Loucy (cell line): Measurements from ENCODE around the gene SLX4IP.

Experiments used
- CTCF ChIP-seq: fragments of 200-600 bp; sonication (generic); conservative IDR thresholded peaks from 2 replicates; pipeline ENCODE4 v1.5.1; 2014; ENCODE audit warnings: mild to moderate bottlenecking, antibody characterized with exemption, low read length
- EZH2phosphoT487 ChIP-seq: fragments of 200-600 bp; IDR thresholded peaks from 2 replicates; pipeline ENCODE4 v1.6.1; 2018; ENCODE audit warnings: antibody characterized with exemption, mild to moderate bottlenecking, moderate library complexity, borderline replicate concordance

- TF ChIP-seq CTCF (no peak), EZH2phosphoT487 (no peak)
Measured at GRCh38 chr20:10658051-10658823, 223.1 kb downstream of the SLX4IP start.
